ENCODE results near the gene B4GALNT3. TPM values are rescaled to one million over a fixed set of nuclear protein-coding genes. Genes with fewer than 3 reads are reported as not detected.

B4GALNT3 gene
- total RNA-seq, 2 donors from 2014 or later: 1.3 to 3.7 TPM

DNA sequence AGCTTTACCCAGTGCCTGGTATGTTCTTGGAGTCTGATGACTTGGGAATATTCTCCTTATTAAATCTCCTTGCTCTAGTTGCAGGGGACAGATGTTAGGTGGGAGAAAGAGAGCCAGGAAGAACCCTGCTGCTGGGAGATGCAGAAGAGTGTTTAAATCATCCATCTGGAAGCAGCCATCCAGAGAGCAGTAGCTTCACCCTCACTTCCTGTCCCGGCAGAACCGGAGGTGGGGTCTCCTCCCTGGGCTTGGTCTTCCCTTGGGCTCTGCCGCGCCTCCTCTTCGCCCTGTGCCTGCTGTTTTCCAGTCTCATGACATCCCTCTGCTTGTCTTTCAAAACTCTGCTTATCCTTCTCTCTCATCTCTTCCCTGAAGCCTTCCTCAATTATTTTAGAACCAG, 15.5 kb downstream of the B4GALNT3 start:
- H3K36me3 Mint-ChIP-seq (ENCODE audit: insufficient read depth in 2 of 2): no peaks in the 10 kb centered on the region
- peaks cover 25% of the 10 kb centered on the region for H3K27me3 Mint-ChIP-seq (ENCODE audit: low read depth)
- ATAC-seq (replicated peaks in 1 of 2) (no peak), DNase-seq (no peak)
- no peak overlapping the region for H3K27ac Mint-ChIP-seq
- H3K4me3 Mint-ChIP-seq: no peak overlapping the region
- H3K4me1 Mint-ChIP-seq (ENCODE audit: low read depth): no peaks in the 10 kb centered on the region
- H3K9me3 Mint-ChIP-seq: no peaks in the 10 kb centered on the region

DNA sequence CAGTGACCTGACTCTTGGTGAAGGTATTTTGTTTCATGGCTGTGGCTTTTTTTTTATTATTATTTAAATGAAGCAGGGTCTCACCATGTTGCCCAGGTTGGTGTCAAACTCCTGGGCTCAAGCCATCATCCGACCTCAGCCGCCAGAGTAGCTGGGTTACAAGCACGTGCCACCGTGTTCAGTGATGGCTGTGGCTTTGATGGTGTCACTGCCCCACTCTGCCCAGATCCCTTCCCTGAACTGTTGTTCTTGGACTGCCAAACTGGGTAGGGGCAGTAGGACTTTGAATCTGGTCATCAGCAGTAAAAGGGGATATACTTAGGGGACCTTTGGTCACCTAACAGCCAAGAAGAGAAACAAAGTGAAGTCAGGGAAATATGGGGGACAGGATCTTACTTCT, 19.4 kb downstream of the B4GALNT3 start:
- DNase-seq (no peak), ATAC-seq (replicated peaks in 1 of 2) (no peak)
- Mint-ChIP-seq H3K27me3 (ENCODE audit: low read depth) (peaks cover 20% of the 10 kb centered on the region), H3K4me1 (ENCODE audit: low read depth) (no peaks in the 10 kb centered on the region), H3K9me3 (no peaks in the 10 kb centered on the region), H3K36me3 (ENCODE audit: insufficient read depth in 2 of 2) (no peaks in the 10 kb centered on the region), H3K27ac (no peak overlapping the region), H3K4me3 (no peak overlapping the region)

DNA sequence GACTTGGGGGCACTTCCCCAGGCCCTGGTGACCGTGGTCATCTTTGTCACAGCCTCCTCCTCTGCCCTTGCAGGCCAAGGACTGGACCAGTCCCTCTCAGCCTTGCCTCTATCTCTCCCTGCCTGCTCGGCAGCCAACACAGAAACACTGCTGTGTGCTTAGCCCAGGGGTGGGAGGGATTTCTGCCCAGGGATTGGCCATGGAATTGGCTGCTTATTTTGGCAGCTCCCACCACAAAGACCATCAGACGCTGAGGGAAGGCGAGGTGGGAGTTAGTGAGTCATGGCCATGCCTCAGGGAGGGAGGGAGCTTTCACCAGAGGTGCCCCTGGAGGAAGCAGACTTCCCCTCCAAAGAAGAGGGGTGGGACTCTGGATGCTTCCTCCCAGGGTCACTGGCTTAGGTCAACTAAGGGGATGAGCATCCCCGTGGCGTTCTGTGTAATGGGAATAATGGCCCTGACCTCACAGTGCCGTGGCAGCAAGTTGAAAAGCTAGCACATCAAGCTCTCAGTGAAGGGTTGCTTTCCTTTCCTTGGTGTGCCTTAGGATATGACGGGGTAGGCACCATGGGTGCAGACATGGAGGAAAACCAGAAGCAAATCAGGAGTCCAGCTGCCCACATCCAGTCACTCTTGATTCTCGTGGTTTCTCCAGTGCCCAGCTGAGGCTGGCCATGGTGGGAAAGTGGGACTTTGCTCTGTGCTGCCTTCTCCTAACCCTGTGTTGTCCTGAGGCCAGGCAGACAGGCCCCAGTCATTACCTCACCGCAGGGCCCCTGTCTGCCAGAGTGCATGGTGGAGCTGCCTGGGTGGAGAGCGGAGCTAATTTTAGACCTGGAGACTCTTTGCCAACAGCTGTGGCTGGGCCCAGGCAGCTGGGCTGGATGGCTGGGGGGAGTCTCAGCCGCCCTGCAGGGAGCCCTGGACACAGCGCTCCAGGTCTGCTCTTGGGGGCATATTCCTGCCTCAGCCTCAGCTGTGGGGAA, 21.4 kb downstream of the B4GALNT3 start:
- no peak for DNase-seq
- Mint-ChIP-seq H3K4me1 (ENCODE audit: low read depth) (no peaks in the 10 kb centered on the region), H3K27me3 (ENCODE audit: low read depth) (peaks cover 21% of the 10 kb centered on the region), H3K27ac (no peak overlapping the region), H3K4me3 (no peak overlapping the region), H3K36me3 (ENCODE audit: insufficient read depth in 2 of 2) (peaks cover 0 to 2% of the 10 kb centered on the region in 2 donors), H3K9me3 (no peaks in the 10 kb centered on the region)
- ATAC-seq (replicated peaks in 1 of 2): no peak

DNA sequence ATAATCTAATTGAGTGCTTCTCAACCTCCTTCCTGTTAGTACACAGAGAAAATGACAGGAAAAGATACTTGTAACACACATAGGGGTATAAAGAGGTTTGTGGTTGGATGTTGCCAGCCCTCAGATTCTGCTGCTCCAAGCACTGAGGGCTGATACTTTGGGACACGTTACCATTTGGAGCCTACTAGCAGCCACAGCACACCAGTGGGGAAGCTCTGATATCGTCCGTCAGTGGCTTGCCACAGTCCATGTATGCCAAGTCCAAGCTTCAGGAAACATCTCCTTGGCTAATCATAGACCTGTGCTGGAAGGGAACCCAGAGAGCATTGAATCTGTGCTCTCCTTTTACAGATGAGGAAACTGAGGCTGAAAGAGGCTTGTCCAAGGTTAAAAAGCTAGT, 22.3 kb downstream of the B4GALNT3 start:
- Mint-ChIP-seq H3K9me3 (peaks cover 0 to under 1% of the 10 kb centered on the region in 2 donors), H3K27ac (no peak overlapping the region), H3K4me1 (ENCODE audit: low read depth) (peaks cover 2% of the 10 kb centered on the region), H3K27me3 (ENCODE audit: low read depth) (peaks cover 21% of the 10 kb centered on the region), H3K4me3 (no peak overlapping the region), H3K36me3 (ENCODE audit: insufficient read depth in 2 of 2) (peaks cover 2 to 4% of the 10 kb centered on the region in 2 donors)
- ATAC-seq (replicated peaks in 1 of 2) (no peak), DNase-seq (no peak)

GRCh38 chr12:484096-484495, 24.4 kb downstream of the B4GALNT3 start:
- Mint-ChIP-seq H3K4me1 (ENCODE audit: low read depth) (peaks cover 13% of the 10 kb centered on the region), H3K9me3 (peaks cover under 1 to 4% of the 10 kb centered on the region in 2 donors), H3K36me3 (ENCODE audit: insufficient read depth in 2 of 2) (peaks cover 9 to 13% of the 10 kb centered on the region in 2 donors), H3K27ac (no peak overlapping the region), H3K27me3 (ENCODE audit: low read depth) (peaks cover 21% of the 10 kb centered on the region), H3K4me3 (no peak overlapping the region)
- DNase-seq (no peak), ATAC-seq (replicated peaks in 1 of 2) (no peak)

- no peak overlapping the region for H3K27ac Mint-ChIP-seq
- H3K4me1 Mint-ChIP-seq (ENCODE audit: low read depth): peaks cover 13% of the 10 kb centered on the region
- peaks cover 4 to 7% of the 10 kb centered on the region in 2 donors for H3K9me3 Mint-ChIP-seq
- no peak overlapping the region for H3K4me3 Mint-ChIP-seq
- H3K27me3 Mint-ChIP-seq (ENCODE audit: low read depth): peaks cover under 1% of the 10 kb centered on the region
- peaks cover 12 to 13% of the 10 kb centered on the region in 2 donors for H3K36me3 Mint-ChIP-seq (ENCODE audit: insufficient read depth in 2 of 2)
- DNase-seq (no peak), ATAC-seq (replicated peaks in 1 of 2) (no peak)
Observed at GRCh38 chr12:490260-490659, 30.5 kb downstream of the B4GALNT3 start.

DNA sequence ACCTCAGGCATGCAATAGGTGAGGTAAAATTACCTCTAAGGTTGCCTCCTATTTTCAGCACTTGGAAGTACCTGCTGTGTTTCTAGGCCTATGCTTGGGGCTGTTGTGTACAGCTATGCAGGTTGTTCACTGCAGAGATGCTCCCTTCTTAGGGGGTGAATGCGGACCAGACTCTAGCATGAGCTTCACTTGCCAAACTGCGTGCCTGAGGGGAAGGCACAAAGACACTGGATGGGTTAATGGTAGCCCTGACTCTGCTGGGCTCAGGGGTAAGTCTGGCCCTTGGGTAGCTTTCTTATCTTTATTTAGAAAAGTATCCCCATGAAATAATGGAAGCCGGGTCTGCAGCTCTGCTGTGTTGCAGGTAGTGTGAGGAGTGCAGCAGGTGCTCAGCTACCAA, 35.7 kb downstream of the B4GALNT3 start:
- H3K9me3 Mint-ChIP-seq: peaks cover 3% of the 10 kb centered on the region in 2 donors
- H3K27me3 Mint-ChIP-seq (ENCODE audit: low read depth): no peaks in the 10 kb centered on the region
- no peaks in the 10 kb centered on the region for H3K4me1 Mint-ChIP-seq (ENCODE audit: low read depth)
- ATAC-seq (replicated peaks in 1 of 2): no peak
- no peak for DNase-seq
- no peak overlapping the region for H3K27ac Mint-ChIP-seq
- no peak overlapping the region for H3K4me3 Mint-ChIP-seq
- H3K36me3 Mint-ChIP-seq (ENCODE audit: insufficient read depth in 2 of 2): peaks cover 0 to 1% of the 10 kb centered on the region in 2 donors

GRCh38 chr12:496736-497135, 37.0 kb downstream of the B4GALNT3 start:
- H3K27me3 Mint-ChIP-seq (ENCODE audit: low read depth): no peaks in the 10 kb centered on the region
- DNase-seq (no peak), ATAC-seq (replicated peaks in 1 of 2) (no peak)
- peaks cover 2 to 3% of the 10 kb centered on the region in 2 donors for H3K9me3 Mint-ChIP-seq
- no peaks in the 10 kb centered on the region for H3K36me3 Mint-ChIP-seq (ENCODE audit: insufficient read depth in 2 of 2)
- no peak overlapping the region for H3K27ac Mint-ChIP-seq
- no peaks in the 10 kb centered on the region for H3K4me1 Mint-ChIP-seq (ENCODE audit: low read depth)
- no peak overlapping the region for H3K4me3 Mint-ChIP-seq

GRCh38 chr12:497501-498160, 37.9 kb downstream of the B4GALNT3 start:
- H3K9me3 Mint-ChIP-seq: peaks cover 2 to 3% of the 10 kb centered on the region in 2 donors

DNA sequence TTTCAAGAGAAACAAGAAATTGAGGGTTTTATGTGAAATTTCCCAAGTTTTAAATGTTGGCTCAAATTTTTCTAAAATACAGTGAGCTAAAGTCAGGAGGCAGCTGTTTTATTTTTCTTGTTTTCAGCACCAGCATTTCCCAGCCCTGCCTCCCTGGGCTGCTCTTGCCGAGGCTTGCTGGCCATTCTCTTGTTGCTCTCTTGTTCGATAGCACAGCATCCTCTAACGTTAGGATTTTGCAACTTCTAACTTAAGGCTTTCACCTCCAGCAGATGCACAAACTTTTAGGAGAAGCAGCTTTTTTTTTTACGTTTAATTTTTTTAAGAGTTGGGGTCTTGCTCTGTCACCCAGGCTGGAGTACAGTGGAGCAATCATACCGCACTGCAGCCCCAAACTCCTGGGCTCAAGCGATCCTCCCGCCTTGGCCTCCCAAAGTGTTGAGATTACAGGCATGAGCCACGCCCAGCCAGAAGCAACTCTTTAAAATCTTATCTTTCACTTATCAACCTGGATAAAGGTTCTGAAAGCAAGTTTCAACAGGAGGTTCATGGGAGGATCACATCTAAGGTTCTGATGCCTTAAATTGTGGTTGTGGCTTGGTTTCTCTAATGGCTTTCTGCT, 40.2 kb downstream of the B4GALNT3 start:
- Mint-ChIP-seq H3K9me3 (no peaks in the 10 kb centered on the region), H3K36me3 (ENCODE audit: insufficient read depth in 2 of 2) (no peaks in the 10 kb centered on the region), H3K27me3 (ENCODE audit: low read depth) (peaks cover 10% of the 10 kb centered on the region), H3K4me1 (ENCODE audit: low read depth) (no peaks in the 10 kb centered on the region), H3K27ac (no peak overlapping the region), H3K4me3 (no peak overlapping the region)
- ATAC-seq (replicated peaks in 1 of 2): no peak
- DNase-seq: no peak

More at GRCh38 chr12:497501-498160, 37.9 kb downstream of the B4GALNT3 start:
- no peak for DNase-seq
- Mint-ChIP-seq H3K27me3 (ENCODE audit: low read depth) (no peaks in the 10 kb centered on the region), H3K36me3 (ENCODE audit: insufficient read depth in 2 of 2) (no peaks in the 10 kb centered on the region), H3K4me3 (no peak overlapping the region), H3K4me1 (ENCODE audit: low read depth) (no peaks in the 10 kb centered on the region), H3K27ac (no peak overlapping the region)
- ATAC-seq (replicated peaks in 1 of 2): no peak

DNA sequence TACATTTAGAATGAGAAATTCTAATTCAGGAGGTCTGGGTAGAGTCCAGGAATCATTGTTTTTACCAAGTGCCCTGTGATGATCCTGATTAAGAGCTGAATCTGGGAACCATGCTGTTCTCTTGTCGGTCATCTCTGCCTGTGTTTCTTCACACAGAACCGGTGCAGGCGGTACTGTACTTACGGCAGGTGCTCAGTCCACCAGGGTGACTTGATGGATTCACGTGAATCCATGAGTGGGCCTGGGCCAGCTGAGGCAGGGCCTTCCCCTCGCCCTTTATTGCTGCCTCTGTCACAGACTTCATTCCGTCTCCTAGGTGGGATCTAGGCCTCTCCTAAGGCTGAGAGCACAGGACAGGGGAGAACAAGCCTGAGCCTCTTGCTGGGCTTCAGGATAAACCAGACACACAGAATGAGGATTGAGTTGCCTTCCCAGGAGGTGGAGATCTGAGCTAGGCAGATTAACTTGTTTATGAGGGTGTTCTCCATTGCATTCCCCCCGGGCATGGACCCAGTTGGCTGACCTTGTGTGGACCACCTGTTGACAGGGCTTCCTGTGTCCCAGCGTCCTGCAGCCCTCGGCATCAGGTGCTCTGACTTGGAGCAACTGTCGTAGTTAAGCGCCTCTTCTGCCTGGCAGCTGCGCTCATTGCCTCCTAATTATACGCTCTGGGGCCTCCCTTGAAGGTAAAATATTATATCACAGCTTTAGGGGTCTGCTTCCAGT, 42.1 kb downstream of the B4GALNT3 start:
- ATAC-seq (replicated peaks in 1 of 2) (no peak), DNase-seq (no peak)
- H3K9me3 Mint-ChIP-seq: no peaks in the 10 kb centered on the region
- H3K27ac Mint-ChIP-seq: no peak overlapping the region
- peaks cover 10% of the 10 kb centered on the region for H3K27me3 Mint-ChIP-seq (ENCODE audit: low read depth)
- H3K36me3 Mint-ChIP-seq (ENCODE audit: insufficient read depth in 2 of 2): no peaks in the 10 kb centered on the region
- H3K4me1 Mint-ChIP-seq (ENCODE audit: low read depth): no peaks in the 10 kb centered on the region
- H3K4me3 Mint-ChIP-seq: no peak overlapping the region

GRCh38 chr12:503111-503761, 43.5 kb downstream of the B4GALNT3 start:
- Mint-ChIP-seq H3K27me3 (ENCODE audit: low read depth) (peaks cover 10% of the 10 kb centered on the region), H3K4me1 (ENCODE audit: low read depth) (no peaks in the 10 kb centered on the region), H3K36me3 (ENCODE audit: insufficient read depth in 2 of 2) (no peaks in the 10 kb centered on the region), H3K4me3 (no peak overlapping the region), H3K27ac (no peak overlapping the region), H3K9me3 (no peaks in the 10 kb centered on the region)
- ATAC-seq (replicated peaks in 1 of 2) (no peak), DNase-seq (no peak)

All from activated T-cell treated with anti-CD3 and anti-CD28 coated beads, Interleukin-2, amount 50 U/mL, for 72 hours (primary cell).